Skin epidermis (tissue), 12 donors: ENCODE data around the gene RUNX1.

ENCODE experiments used
- H3K27ac ChIP-seq, 21 experiments: fragments of 200-600 bp; sonication (generic) in 11 of 21; one replicate each; pipeline ENCODE4 v1.5.0; 2020; ENCODE audit warnings: mild to moderate bottlenecking in 3 of 21, inconsistent platforms in 2 of 21, moderate library complexity in 2 of 21
- H3K4me3 ChIP-seq, 7 experiments: fragments of 200-600 bp; sonication (generic) in 2 of 7; one replicate each; pipeline ENCODE4 v1.5.0; 2020; ENCODE audit warnings: inconsistent platforms in 2 of 7, mild to moderate bottlenecking in 2 of 7, moderate library complexity in 1 of 7

RUNX1 gene

GRCh38 chr21:35063428-35064172 lies 14.5 kb upstream of the RUNX1 start:
- peak overlapping the region in 1 of 21 experiments; percentile 15 for H3K27ac ChIP-seq
- no peak overlapping the region for H3K4me3 ChIP-seq

- Histone ChIP-seq H3K27ac (no peak overlapping the region), H3K4me3 (no peak overlapping the region)
Observed at GRCh38 chr21:35062016-35062415, 12.9 kb upstream of the RUNX1 start.

- no peak overlapping the region for H3K4me3 ChIP-seq
- peak overlapping the region in 1 of 21 experiments; percentile 52 for H3K27ac ChIP-seq
Observed at GRCh38 chr21:35059742-35060141, 10.6 kb upstream of the RUNX1 start.

- H3K4me3 ChIP-seq, result no peak overlapping the region
Observed at GRCh38 chr21:35058058-35058457, 9.0 kb upstream of the RUNX1 start.

GRCh38 chr21:35057428-35057827 lies 8.3 kb upstream of the RUNX1 start:
- no peak overlapping the region for H3K27ac ChIP-seq
- no peak overlapping the region for H3K4me3 ChIP-seq

More at GRCh38 chr21:35058058-35058457, 9.0 kb upstream of the RUNX1 start:
- no peak overlapping the region for H3K27ac ChIP-seq

- no peak overlapping the region for H3K4me3 ChIP-seq
- peak overlapping the region in 5 of 21 experiments; percentile 0 to 58 (median 19) for H3K27ac ChIP-seq
Observed at GRCh38 chr21:35053356-35054096, 4.4 kb upstream of the RUNX1 start.

- Histone ChIP-seq H3K27ac (peak overlapping the region in 2 of 21 experiments; percentile 13 to 58), H3K4me3 (no peak overlapping the region)
Observed at GRCh38 chr21:35052801-35053200, 3.7 kb upstream of the RUNX1 start.

- peak overlapping the region in 19 of 21 experiments; percentile 12 to 96 (median 59) for H3K27ac ChIP-seq
- no peak overlapping the region for H3K4me3 ChIP-seq
Observed at GRCh38 chr21:35051287-35051818, 2.3 kb upstream of the RUNX1 start.

- Histone ChIP-seq H3K27ac (peak overlapping the region in 19 of 21 experiments; percentile 12 to 96 (median 66)), H3K4me3 (no peak overlapping the region)
Observed at GRCh38 chr21:35050348-35051286, 1.5 kb upstream of the RUNX1 start.

- Histone ChIP-seq H3K27ac (peak overlapping the region in 20 of 21 experiments; percentile 2 to 96 (median 80)), H3K4me3 (peak overlapping the region; percentile 31 to 48 (median 39))
Observed at GRCh38 chr21:35048183-35048601, 910 bp downstream of the RUNX1 start.

GRCh38 chr21:35046880-35047229 lies 2.2 kb downstream of the RUNX1 start:
- H3K27ac ChIP-seq, result peak overlapping the region in 19 of 21 experiments; percentile 1 to 96 (median 80)
- peak overlapping the region; percentile 14 to 48 (median 39) for H3K4me3 ChIP-seq

GRCh38 chr21:35046263-35046624 lies 2.9 kb downstream of the RUNX1 start:
- peak overlapping the region in 6 of 7 experiments; percentile 14 to 48 (median 39) for H3K4me3 ChIP-seq

GRCh38 chr21:35045542-35046262 lies 3.4 kb downstream of the RUNX1 start:
- Histone ChIP-seq H3K4me3 (peak overlapping the region in 6 of 7 experiments; percentile 14 to 48 (median 39)), H3K27ac (peak overlapping the region in 18 of 21 experiments; percentile 0 to 96 (median 80))

More at GRCh38 chr21:35046263-35046624, 2.9 kb downstream of the RUNX1 start:
- peak overlapping the region in 20 of 21 experiments; percentile 0 to 96 (median 80) for H3K27ac ChIP-seq

- Histone ChIP-seq H3K27ac (peak overlapping the region in 13 of 21 experiments; percentile 4 to 96 (median 79)), H3K4me3 (peak overlapping the region in 1 of 7 experiments; percentile 48)
Observed at GRCh38 chr21:35044770-35045541, 4.1 kb downstream of the RUNX1 start.

- peak overlapping the region in 13 of 21 experiments; percentile 4 to 96 (median 63) for H3K27ac ChIP-seq
- peak overlapping the region in 1 of 7 experiments; percentile 4 for H3K4me3 ChIP-seq
Observed at GRCh38 chr21:35044128-35044527, 5.0 kb downstream of the RUNX1 start.

GRCh38 chr21:35043549-35043948 lies 5.6 kb downstream of the RUNX1 start:
- peak overlapping the region in 10 of 21 experiments; percentile 4 to 96 (median 76) for H3K27ac ChIP-seq
- H3K4me3 ChIP-seq, result no peak overlapping the region

GRCh38 chr21:35042836-35043235 lies 6.3 kb downstream of the RUNX1 start:
- H3K27ac ChIP-seq, result peak overlapping the region in 9 of 21 experiments; percentile 27 to 96 (median 72)
- no peak overlapping the region for H3K4me3 ChIP-seq

- peak overlapping the region in 12 of 21 experiments; percentile 11 to 96 (median 68) for H3K27ac ChIP-seq
- no peak overlapping the region for H3K4me3 ChIP-seq
Observed at GRCh38 chr21:35041881-35042280, 7.2 kb downstream of the RUNX1 start.
